Measurements from ENCODE around the gene LIME1.

LIME1 gene, protein sequence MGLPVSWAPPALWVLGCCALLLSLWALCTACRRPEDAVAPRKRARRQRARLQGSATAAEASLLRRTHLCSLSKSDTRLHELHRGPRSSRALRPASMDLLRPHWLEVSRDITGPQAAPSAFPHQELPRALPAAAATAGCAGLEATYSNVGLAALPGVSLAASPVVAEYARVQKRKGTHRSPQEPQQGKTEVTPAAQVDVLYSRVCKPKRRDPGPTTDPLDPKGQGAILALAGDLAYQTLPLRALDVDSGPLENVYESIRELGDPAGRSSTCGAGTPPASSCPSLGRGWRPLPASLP

GRCh38 chr20:63735859-63736718, at the start of gene LIME1:
LIME1 (plus strand) TSS chr20:63736664; CDS start chr20:63737550, 886 bp downstream.
- DNase-seq, result peak; percentile 86

- no peak for DNase-seq
These were observed 48.9 kb upstream of the LIME1 start for GRCh38 chr20:63687419-63688178.

GRCh38 chr20:63688228-63689045, 48.0 kb upstream of the LIME1 start:
- DNase-seq, result no peak

DNA sequence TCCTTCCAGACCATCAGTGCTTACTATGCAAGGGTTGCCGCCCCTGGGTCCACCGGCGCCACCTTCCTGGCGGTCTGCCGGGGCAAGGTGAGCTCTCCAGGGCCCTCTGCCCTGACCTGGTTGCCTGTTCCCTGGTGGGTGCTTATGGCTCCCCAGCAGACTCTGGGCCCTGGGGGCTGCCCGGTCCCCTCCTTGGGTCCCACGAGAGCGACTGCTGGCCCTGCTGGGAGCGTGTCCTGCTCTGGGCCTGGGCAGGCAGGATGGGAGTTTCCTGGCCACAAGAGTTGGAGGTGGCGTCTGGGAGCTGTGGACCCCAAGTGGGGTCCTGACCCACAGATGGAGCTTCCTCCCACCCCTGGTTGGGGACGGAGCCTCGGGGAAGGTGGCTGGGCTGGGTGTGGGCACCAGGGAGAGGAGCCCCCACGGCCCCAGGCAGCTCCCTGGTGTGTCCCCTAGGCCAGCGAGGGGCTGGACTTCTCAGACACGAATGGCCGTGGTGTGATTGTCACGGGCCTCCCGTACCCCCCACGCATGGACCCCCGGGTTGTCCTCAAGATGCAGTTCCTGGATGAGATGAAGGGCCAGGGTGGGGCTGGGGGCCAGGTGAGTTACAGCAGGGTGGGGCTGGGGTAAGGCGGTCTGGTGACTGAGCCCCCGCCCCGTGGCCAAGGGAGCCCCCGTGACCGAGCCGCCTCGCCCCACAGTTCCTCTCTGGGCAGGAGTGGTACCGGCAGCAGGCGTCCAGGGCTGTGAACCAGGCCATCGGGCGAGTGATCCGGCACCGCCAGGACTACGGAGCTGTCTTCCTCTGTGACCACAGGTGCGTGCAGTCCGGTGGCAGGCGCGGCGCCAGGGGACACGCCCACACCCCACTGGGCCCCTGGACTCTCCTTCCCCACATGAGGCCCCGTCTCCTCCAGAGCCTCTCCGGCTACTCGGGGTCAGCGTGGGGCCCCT, 47.1 kb upstream of the LIME1 start:
- DNase-seq, result no peak

DNA sequence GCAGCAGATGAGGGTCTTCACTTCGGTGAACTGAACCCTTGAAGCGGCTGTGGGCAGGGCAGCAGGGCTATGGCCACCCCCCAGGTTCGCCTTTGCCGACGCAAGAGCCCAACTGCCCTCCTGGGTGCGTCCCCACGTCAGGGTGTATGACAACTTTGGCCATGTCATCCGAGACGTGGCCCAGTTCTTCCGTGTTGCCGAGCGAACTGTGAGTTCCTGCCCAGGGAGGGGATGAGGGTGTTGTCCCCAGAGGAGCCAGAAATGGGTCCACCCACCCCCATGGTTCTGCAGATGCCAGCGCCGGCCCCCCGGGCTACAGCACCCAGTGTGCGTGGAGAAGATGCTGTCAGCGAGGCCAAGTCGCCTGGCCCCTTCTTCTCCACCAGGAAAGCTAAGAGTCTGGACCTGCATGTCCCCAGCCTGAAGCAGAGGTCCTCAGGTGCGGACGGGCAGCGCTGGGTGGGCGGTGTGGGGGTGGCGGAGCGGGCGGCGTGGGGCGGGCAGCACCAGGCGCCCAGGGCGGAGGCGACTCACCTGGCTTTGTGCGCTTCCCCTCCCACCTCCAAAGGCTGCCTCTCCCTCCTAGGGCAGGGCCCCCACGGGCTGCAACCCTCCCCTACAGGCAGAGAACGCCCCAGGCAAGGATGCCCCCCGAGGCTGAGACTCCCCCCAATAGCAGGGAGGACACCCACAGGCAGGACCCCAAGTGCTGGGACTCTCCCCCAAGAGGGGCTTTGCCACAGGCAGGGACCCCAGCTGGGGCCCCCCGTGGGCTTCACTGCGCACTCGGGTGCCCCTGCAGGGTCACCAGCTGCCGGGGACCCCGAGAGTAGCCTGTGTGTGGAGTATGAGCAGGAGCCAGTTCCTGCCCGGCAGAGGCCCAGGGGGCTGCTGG, 46.2 kb upstream of the LIME1 start:
- DNase-seq, result no peak

- DNase-seq, result no peak
These were observed 45.4 kb upstream of the LIME1 start for GRCh38 chr20:63690898-63691710.

- no peak for DNase-seq
These were observed 44.6 kb upstream of the LIME1 start for GRCh38 chr20:63691711-63692435.

GRCh38 chr20:63692436-63693082, 43.9 kb upstream of the LIME1 start:
- DNase-seq, result no peak

DNA sequence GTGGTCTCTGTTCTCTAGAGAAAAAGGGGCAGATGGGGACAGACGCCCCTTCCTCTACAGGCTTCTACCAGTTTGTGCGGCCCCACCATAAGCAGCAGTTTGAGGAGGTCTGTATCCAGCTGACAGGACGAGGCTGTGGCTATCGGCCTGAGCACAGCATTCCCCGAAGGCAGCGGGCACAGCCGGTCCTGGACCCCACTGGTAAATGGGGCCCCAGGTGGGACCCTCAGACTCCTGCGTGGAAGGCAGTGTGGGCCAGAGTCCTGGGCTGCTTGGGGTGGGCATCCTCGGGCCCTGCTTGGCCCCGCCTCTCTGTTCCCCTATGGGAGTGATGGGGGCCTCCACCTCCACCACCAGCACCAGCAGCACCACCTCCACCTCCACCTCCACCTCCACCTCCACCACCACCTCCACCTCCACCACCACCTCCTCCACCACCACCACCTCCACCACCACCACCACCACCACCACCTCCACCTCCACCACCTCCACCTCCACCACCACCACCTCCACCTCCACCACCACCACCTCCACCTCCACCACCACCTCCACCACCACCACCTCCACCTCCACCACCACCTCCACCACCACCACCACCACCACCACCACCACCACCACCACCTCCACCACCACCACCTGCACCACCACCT, 43.3 kb upstream of the LIME1 start:
- no peak for DNase-seq

DNA sequence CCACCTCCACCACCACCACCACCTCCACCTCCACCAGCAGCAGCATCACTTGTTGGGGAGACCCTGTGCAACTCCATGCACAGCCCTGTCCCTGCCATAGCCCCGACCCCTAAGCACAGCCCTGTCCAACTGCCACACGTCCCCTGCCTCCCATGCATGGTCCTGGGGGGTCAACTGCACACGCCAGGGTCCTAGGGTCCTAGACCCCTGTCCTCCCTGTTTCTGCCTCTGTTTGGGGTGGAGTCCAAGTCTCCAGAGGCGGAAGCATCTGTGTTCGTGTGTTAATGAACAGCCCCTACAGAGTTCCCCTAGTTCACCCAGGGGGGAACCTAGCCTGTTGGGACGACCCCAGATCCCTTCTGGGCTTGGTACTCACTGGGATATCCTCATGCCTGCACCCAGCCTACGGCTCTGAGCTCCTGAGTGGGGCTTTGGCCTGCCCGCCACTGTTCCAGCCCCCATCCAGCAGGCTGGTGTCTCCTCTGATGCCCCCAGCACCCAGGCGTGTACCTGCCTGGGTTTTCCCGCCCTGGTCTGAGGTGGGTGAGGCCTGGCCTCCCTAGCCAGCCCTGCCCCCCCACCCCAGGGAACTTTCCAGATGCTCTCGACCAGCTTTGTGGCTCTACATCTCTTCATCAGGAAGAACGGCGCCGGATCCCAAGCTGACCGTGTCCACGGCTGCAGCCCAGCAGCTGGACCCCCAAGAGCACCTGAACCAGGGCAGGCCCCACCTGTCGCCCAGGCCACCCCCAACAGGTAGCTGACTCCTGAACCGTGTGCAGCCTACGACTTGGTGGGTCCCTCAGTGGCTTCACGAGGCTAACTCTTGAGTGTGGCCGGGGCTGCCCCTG, 42.5 kb upstream of the LIME1 start:
- DNase-seq, result no peak

DNA sequence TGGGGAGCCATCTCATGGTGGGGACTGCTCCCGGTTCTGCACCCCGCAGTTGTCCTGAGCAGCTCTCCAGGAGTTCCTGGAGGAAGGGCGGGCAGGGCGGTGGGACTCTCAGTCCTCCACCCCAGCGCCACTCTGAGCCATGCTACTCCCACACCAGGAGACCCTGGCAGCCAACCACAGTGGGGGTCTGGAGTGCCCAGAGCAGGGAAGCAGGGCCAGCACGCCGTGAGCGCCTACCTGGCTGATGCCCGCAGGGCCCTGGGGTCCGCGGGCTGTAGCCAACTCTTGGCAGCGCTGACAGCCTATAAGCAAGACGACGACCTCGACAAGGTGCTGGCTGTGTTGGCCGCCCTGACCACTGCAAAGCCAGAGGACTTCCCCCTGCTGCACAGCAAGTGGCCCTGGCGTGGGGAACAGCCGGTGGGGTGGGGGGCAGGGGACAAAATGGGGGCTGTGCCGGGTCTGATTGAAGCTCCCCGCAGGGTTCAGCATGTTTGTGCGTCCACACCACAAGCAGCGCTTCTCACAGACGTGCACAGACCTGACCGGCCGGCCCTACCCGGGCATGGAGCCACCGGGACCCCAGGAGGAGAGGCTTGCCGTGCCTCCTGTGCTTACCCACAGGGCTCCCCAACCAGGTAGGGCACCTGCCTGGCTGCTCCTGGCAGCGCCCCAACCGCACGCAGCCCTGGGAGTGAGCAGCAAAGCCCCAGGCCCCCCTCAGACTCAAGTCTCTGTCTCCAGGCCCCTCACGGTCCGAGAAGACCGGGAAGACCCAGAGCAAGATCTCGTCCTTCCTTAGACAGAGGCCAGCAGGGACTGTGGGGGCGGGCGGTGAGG, 41.7 kb upstream of the LIME1 start:
- no peak for DNase-seq

DNA sequence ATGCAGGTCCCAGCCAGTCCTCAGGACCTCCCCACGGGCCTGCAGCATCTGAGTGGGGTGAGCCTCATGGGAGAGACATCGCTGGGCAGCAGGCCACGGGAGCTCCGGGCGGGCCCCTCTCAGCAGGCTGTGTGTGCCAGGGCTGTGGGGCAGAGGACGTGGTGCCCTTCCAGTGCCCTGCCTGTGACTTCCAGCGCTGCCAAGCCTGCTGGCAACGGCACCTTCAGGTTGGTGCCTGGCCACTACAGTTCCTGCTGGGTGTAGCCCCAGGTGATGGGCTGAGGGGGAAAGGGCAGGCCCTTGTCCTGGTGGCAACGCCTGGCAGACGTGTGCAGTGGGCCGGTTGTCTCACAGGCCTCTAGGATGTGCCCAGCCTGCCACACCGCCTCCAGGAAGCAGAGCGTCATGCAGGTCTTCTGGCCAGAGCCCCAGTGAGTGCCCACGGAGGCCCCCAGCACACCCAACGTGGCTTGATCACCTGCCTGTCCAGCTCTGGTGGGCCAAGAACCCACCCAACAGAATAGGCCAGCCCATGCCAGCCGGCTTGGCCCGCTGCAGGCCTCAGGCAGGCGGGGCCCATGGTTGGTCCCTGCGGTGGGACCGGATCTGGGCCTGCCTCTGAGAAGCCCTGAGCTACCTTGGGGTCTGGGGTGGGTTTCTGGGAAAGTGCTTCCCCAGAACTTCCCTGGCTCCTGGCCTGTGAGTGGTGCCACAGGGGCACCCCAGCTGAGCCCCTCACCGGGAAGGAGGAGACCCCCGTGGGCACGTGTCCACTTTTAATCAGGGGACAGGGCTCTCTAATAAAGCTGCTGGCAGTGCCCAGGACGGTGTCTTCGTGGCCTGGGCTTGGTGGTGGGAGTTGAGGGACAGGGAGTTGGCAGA, 40.8 kb upstream of the LIME1 start:
- no peak for DNase-seq

GRCh38 chr20:63696306-63696627, 40.2 kb upstream of the LIME1 start:
- DNase-seq, result no peak

DNA sequence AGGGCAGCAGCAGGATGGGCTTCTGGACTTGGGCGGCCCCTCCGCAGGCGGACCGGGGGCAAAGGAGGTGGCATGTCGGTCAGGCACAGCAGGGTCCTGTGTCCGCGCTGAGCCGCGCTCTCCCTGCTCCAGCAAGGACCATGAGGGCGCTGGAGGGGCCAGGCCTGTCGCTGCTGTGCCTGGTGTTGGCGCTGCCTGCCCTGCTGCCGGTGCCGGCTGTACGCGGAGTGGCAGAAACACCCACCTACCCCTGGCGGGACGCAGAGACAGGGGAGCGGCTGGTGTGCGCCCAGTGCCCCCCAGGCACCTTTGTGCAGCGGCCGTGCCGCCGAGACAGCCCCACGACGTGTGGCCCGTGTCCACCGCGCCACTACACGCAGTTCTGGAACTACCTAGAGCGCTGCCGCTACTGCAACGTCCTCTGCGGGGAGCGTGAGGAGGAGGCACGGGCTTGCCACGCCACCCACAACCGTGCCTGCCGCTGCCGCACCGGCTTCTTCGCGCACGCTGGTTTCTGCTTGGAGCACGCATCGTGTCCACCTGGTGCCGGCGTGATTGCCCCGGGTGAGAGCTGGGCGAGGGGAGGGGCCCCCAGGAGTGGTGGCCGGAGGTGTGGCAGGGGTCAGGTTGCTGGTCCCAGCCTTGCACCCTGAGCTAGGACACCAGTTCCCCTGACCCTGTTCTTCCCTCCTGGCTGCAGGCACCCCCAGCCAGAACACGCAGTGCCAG, 39.7 kb upstream of the LIME1 start, which contains the start of gene TNFRSF6B:
Gene TNFRSF6B (plus strand): TSS at position 25 of the 729 bp plus-strand sequence. CDS start 116 bp downstream, at position 141.
- DNase-seq, result no peak
